HG03196 (cell line): ENCODE measurements around the gene CD86.
"Not testable (repeated sequence)": the region's sequence is repeated elsewhere in the genome, so short reads cannot be mapped to it uniquely, and the experiment has no call there.

ENCODE experiments used
- ATAC-seq: cut with Tn5 transposase; IDR thresholded peaks from one replicate; pipeline ENCODE4 v1.9.1; 2021; ENCODE audit not compliant: unreplicated experiment

Gene CD86, protein sequence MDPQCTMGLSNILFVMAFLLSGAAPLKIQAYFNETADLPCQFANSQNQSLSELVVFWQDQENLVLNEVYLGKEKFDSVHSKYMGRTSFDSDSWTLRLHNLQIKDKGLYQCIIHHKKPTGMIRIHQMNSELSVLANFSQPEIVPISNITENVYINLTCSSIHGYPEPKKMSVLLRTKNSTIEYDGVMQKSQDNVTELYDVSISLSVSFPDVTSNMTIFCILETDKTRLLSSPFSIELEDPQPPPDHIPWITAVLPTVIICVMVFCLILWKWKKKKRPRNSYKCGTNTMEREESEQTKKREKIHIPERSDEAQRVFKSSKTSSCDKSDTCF

DNA sequence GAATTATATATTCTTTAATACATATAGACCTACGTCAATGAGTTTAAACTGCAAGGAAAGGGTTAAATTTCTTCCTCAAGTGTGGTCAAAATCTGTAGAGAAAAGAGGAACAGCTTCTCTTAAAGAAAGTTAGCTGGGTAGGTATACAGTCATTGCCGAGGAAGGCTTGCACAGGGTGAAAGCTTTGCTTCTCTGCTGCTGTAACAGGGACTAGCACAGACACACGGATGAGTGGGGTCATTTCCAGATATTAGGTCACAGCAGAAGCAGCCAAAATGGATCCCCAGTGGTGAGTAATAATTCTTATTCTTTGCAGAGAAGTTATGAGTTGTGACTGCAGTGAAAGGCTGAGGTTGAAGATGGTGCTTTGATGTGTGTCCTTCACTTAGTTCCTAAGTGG lies at the start of gene CD86:
Gene CD86 (plus strand): TSS at position 148 of the 400 bp plus-strand sequence. CDS start 128 bp downstream, at position 276.
- ATAC-seq, result peak; percentile 76

DNA sequence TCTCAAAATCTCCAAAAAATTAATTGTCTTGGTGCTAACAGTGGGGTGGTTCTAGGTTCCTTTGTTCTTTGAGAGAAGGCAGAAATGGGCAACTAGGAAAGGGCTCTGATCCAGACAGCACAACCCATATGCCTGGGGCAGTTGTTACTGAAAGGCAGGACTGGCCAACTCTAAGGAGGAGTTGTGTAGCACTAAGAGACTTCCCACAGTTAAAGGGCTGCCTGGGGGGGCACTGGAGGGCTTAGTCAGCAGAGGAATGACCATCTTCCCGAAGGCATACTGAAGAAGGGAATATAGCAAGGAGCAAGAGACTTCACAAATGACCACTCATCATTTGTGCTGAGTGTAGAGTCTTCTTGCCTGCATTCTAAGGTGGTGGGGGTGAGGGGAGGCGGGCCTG lies 48.9 kb upstream of the CD86 start:
- ATAC-seq, result no peak

DNA sequence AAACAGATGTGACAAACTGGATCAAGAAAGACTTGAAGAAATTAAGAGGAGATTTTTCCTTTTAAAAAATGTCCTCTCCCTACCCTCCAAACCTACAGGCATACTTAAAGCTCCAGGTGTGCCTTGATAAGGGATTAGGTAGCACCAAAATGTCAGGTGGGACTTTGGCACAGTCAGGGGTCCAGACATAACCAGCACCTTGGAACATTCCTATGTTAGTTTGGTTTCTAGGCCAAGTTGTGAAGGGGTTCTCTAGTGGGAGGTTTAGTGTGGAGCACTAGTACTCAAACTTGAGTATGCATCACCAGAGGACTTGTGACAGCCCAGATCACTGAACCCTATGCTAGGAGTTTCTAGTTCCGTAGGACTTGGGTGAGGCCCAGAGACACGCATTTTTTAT lies 47.0 kb upstream of the CD86 start:
- ATAC-seq, result no peak

DNA sequence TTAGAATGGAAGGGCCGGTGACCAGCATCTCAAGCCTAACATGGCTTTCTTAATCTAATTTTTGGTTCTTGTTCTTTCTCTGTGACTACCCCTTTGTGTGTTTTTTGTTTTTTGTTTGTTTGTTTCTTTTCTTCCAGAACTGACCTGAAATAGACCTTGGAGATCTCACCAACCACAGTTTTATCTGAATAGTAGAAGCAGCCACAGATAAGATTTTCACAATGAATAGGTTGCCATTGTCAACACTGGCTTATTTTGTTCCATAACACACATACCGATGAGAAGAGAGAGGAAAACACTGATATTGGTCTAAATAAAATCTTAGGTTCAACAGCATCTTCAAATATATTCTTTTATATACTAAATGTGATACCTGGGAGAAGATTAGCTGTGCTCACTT lies 44.7 kb upstream of the CD86 start:
- no peak for ATAC-seq

DNA sequence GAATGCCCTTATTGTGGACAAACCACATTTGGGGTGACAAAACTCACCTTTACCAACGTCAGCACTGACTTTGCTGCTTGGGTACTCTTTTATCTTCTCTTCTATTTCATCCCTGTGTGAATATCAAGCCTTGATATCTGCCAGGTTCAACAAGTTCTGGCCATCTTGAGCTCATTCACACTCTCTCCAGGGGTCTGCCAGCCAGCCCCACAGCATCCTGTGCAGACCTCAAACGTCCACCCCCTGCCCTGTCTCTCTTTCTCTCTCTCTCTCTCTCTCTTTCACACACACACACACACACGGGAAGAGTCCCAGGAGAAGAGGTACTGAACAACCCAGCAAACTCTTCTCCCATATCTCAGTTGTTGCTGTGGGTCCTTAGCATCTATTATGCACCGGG lies 43.8 kb upstream of the CD86 start:
- no peak for ATAC-seq

DNA sequence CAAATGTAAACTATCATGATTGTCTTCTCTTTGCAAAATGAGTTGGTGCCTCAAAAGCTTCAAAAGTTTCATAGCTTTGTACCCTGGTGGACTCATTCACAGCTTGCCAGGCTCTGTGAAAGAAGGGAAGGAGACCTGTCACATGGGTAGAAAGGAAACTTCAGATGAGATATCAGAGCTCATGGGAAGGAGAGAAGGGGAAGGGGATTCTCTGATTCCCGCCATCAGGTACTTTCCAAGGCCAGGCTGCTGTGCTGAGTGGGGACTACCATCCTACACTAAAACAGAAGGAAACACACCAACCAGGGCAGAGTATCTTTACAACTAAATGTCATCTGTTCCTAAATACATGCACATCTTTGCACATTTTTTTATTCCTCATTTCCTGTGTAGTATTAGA lies 42.3 kb upstream of the CD86 start:
- ATAC-seq, result no peak

DNA sequence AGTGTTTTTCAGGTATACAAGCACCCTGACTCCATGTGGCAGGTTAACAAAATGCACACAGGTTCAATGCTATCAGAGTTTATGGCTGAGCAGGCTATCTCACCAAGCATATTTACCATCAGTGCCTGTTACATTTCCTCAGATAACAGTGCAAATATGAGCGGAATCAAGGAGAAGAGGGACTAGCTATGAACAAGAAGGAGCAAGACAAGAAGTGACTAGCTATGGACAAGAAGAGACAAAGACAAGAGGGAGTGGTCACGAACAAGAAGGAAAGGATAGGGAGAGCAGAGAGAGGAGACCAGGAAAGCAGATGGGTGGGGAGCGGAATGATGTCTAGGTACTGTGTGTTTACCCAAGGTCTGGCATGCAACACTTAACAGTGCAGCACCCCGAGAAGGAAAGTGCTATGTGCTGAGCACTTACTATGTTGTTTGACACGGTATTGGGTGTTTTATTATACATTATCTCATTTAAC lies 41.7 kb upstream of the CD86 start:
- ATAC-seq, result no peak

DNA sequence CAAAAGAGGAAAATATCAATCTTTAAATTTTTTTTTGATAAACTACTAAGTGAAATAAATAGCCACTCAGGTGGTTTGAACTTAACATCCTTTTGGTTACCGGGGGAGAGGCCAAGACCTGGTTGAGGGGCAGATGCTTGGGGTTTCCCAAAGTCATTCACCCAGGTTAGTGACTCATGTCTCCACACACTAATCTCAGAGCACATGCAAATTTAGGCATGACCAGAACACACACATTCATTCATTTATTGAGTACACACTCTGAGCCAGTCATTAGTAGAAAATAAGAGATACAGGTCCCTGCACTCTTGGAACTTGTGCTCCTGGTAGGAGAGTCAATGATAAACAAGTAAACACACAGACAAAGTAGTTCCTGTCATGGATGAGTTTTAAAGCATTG lies 40.4 kb upstream of the CD86 start:
- ATAC-seq, result peak; percentile 82

DNA sequence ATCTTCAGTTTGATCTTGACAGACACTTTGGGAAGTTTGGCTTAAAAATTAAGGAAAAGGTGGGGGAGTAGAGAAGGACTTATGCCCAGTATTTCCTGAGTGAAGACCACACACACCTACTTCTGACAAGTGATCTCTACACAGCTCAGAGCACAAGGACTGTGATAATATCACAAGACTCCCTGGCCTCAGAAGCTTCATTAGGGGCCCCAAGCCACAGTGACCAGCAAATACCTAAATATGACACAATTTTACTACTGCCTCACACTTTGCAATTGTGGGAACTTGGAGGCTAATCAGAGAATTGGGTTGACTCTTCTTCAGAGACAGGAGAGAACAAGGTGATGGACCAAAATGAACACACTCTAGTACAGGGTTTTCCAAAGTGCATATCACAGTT lies 35.7 kb upstream of the CD86 start:
- no peak for ATAC-seq

DNA sequence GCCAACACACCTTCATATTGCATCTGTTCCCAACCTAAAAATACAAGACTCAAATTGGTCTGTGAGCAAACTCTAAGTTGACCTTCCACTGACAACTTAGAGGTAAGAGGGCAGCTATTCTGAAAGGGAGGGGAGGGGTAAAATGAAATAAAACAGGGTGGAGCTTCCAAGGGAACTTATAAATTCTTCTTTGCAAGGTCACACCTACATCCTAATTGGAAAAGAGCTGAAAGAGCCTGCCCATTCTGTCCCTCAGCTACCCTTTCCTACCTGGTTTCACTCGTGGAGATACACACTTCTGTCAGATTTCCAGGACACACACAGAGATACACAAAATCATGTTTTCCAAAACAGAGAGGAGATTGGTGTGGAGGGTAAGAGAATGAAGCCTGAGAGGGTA lies 34.1 kb upstream of the CD86 start:
- ATAC-seq, result no peak

DNA sequence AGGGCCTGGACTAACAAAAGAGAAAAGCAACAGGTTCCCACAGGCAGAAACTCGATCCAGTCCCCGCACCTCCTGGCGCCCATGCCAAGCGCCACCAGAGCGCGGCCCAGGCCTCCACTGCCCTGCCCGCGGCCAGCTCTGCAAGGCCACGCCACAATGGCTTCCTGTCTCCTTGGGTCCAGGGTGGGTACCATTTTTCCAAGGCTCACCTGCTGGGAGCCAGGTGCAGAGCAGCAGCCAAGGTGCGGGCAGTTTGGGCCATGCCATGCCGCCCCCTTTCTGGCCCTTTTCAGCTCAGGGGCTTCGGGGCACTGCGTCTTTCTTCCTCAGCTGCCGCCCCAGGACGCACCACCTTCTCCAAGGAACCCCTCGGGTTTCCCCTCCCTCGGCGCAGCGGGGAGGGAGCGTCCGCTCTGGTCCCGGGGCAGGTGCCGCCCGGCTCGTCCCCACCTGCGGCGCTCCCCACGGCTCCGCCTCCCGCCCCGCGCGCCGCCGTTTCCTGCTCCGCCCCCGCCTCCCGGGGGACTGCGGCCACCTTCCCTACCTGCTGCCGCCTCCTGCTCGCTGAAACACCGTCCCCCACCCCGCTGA lies 33.3 kb upstream of the CD86 start, which contains the start of gene ILDR1:
Gene ILDR1 (minus strand): TSS at position 437 of the 591 bp plus-strand sequence. CDS start 170 bp downstream, at position 267.
- ATAC-seq, result peak; percentile 47

DNA sequence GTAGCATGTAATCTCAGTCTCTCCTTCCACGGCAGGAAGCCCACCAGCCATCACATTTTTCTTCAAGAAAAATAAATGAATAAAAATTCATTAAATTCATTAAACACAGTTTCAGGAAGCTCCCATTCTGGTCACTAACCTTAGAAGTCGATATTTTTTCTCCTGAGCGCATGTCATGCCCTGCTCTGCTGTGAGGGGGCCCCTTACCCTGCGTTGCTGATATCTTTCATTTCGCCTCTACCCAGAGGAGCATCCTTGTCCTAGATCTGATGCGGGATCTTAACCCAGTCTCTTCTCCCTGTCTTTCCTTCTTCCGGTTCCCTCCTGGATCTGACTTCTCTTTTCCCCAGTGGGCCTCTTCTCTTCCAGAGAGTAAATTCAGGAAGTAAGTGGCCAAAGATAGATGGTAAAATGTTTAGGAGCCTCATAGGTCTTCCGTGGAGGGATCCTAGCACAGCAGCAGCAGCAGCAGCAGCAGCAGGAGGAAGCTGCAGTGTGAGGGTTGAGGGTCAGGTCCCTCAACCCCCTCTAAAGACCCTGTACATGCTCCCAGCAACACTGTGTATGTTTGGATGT lies 31.7 kb upstream of the CD86 start:
- ATAC-seq, result no peak

DNA sequence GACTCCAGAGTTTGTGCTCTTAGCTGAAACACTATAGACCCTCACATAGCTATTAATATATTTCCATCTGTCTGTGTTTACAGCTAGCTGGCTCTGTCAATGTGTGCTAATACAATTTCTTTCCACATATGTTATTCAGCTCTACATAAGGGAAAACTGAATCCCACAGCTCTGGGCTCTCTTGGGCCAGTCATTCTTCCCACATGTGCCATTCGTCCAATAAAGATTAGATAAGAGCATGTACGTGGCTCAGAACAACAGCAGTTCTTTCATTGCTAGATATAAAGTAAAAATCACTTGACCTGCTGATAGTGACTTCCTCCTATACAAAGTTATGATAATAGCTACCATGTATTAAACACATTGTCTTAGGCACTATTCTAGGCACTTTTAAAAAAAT lies 30.4 kb upstream of the CD86 start:
- no peak for ATAC-seq

DNA sequence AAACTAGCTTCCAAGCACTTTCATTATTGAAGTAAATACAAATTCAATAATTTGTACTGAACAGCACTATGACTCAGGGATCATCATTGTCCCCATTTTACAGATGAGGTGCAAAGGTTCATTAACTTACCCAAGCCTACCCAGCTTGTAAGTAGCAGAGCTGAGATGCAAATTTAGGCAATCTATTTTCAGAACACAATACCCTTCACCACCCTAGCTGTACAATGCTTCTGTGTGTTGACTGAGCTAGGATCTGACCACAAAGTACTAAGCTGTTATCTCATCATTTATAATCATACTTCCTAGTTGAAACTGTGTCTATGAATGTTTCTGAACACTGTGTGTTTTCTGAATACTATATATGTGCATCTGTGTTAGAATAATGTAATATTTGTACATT lies 29.9 kb upstream of the CD86 start:
- ATAC-seq, result peak; percentile 85

DNA sequence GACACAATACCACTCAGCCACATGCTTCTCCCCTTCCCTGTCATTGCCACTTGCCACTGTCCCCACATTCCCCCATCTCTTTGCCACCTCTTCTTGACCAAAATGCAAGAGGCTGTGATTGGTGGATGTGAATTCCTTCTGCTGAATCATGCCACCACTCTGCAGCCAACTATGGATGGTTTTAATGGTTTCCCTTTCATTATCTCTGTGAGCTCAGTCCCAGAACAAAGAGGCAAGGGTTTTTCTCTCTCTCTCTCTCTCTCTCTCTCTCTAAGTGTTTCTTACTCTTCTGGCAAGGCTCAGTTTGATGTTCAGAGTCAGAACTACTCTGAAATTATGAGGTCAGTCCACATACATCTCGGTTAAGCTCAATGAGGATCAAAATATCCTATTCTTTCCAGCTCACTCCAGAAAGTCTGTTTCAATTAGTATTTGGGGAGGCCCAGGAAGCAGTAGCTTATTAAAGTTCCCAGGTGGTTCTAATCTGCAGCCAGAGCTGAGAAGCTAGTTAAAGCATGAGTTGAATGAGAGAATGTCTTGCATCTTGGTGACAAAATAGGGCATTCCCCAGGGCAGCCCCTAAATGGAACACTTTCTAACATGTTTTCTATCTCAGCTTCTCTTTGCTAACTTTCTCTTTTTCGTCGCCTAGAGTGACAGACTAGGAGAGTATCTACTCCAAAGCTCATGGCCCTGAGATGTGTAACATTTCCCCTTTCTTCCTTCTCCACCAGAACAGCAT lies 24.6 kb upstream of the CD86 start:
- ATAC-seq, result peak; percentile 53

DNA sequence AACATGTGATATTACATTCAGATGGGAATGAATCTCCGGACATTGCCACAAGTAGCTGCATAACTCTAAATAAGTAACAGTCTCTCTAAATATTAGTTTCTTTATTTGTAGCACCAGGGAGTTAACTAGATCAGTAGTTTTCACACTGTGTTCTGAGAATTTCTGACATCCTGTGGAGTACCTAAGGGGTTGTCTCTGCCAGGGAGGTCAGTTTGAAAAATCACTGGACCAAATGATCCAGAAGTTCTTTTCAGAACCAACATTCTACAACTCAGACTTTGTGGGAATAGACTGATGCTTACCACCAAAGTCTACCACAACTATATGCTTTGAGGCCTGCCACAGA lies 24.1 kb upstream of the CD86 start:
- peak; percentile 37 for ATAC-seq

DNA sequence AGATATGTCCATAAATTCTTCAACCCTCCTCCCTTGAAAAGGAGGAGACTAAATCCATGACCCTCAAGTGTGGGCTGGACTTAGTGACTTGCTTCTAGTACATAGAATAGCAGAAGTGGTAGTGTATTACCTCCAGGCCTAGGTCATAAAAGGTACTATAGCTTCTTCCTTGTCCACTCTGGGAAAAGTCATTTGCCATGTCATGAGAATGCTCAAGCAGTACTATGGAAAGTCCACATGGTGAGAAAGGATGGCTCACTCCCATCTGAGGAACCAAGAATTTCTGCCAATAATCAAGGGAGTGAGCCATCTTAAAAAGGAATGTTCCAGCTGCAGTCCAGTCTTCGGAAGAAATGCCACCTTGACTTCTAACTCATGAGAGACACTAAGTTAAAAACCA lies 22.6 kb upstream of the CD86 start:
- no peak for ATAC-seq

DNA sequence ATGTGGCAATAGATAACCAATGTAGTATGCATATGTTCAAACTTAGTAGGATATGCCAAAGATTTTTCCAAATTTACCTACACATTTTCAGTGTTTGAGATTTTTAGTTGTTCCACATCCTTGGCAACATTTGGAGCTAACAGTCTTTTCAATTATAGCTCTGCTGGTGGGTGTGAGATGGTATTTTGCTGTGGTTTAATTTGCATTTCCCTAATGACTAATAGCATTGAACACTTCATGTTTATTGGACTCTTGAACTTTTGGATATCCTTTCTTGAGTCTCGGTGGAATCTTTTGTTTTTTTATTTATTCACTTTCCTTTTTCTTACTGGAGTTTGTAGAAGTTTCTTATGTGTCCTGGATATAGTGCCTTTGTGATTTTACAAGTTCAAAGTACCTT lies 22.1 kb upstream of the CD86 start:
- ATAC-seq, result no peak

DNA sequence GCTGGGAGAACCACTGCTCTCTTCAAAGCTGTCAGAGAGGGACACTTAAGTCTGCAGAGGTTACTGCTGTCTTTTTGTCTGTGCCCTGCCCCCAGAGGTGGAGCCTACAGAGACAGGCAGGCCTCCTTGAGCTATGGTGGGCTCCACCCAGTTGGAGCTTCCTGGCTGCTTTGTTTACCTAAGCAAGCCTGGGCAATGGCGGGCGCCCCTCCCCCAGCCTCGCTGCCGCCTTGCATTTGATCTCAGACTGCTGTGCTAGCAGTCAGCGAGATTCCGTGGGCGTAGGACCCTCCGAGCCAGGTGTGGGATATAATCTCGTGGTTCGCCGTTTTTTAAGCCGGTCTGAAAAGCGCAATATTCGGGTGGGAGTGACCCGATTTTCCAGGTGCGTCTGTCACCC lies 7.9 kb upstream of the CD86 start:
- not testable (repeated sequence) for ATAC-seq

DNA sequence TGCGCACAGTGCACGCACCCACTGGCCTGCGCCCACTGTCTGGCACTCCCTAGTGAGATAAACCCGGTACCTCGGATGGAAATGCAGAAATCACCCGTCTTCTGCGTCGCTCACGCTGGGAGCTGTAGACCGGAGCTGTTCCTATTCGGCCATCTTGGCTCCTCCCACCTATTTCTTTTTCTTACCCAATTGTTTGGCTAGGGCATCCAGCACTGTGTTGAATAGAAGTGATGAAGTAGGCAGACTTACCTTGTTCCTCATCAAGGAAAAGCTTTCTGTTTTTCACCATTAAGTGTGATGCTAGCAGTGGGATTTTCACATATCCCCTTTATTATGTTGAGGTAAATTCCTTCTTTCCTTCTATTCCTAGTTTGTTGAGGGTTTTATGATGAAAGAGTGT lies 7.4 kb upstream of the CD86 start:
- not testable (repeated sequence) for ATAC-seq

DNA sequence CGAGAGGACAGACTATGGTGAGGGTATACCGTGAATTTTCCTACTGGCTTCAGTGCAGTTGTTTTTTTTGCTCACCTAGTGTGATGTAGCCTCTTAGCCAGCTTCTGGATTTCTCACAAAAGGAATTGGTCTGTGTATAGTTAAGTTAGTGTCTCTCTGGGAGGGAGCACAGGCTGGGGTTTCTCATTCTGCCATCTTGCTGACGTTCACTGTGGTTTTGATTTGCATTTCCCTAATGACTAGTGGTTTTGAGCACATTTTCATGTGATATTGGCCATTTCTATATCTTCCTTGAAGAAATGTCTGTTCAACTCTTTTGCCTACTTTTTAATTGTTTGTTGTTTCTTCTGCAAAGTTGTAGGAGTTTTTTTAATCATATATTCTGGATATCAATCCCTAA lies 2.2 kb upstream of the CD86 start:
- ATAC-seq, result no peak

DNA sequence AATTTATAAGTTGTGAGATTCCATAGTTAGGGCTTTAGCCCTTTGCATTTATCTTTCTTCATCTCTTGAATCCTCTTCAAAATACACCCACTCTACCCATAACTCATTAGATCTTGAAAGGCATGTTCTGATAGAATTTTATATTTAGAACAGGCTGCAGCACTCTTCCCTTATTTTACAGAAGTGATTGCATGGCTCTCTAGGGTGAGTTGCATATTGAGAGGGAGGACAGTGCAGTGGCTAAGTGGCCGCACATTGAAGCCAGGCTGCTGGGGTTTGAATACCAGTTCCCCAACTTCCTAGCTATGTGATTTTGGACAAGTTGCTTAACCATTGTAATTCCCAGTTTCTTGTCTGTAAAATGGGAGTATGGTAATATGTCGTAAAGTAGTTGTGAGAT lies 2.5 kb downstream of the CD86 start:
- ATAC-seq, result no peak
